T-helper 2 cell treated with Interferon-gamma antibody and Interleukin-4, amounts not matched to agents 100 ng/mL and 5 ng/mL, for 36 hours (primary cell): ENCODE data around the gene POLR2H. TPM values are rescaled to one million over a fixed set of nuclear protein-coding genes. Genes with fewer than 3 reads are reported as not detected.

Experiments used
- intact Hi-C: fragments of 100-400 bp; cut with micrococcal nuclease; formaldehyde crosslinking; loops from one replicate; pipeline ENCODE4 v1.15.1; 2023
- total RNA-seq: library from RNA; stranded (reverse); gene quantifications from 2 replicates; pipeline ENCODE4 v1.2.3, GENCODE V29; 2022

POLR2H gene
- total RNA-seq, 1 donor from 2014 or later: 89.8 TPM

- intact Hi-C loops: loop anchor here (10.0 kb wide), 1 partner anchor 348 kb away; the partner anchor contains the start of gene MAGEF1
These were observed 5.2 kb downstream of the POLR2H start for GRCh38 chr3:184366619-184367289.

- intact Hi-C loops: loop anchor here (10.0 kb wide), 1 partner anchor 347 kb away; the partner anchor contains the start of gene MAGEF1
These were observed 6.6 kb downstream of the POLR2H start for GRCh38 chr3:184368116-184368515.

DNA sequence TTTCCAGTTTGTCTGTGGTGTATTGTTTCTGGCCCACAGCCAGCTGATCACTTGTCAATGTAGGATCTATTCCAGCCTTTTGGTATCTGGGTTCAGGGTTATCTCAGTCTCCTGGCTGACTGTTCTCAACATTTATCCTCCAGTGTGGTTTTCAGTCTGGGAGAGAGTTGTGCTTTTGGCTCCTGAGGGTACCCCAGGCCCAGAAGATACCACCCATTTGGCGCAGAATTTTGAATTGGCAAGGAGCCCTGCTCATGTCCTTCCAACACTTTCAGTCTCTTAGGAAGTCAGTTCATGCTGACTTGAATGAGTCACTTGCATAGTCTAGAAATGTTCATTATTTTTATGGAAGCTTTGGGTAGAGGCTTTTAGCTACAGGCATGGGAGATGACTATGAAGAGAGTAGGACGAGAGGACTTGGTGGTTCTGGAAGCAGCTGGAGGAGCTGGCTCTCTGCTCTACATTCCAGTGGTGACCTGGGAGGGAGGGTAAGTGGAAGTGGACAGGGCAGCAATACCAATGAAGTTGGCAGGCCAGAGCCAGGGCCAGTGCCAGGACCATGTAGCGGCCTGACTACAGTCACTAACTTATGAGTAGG, 7.2 kb downstream of the POLR2H start:
- intact Hi-C loops: loop anchor here (10.0 kb wide), 1 partner anchor 346 kb away; the partner anchor contains the start of gene MAGEF1

- intact Hi-C loops: loop anchor here (1.0 to 5.0 kb wide), 2 partner anchors 46 to 173 kb away; no protein-coding TSS in a partner anchor
These were observed 10.1 kb downstream of the POLR2H start for GRCh38 chr3:184371570-184372018.

DNA sequence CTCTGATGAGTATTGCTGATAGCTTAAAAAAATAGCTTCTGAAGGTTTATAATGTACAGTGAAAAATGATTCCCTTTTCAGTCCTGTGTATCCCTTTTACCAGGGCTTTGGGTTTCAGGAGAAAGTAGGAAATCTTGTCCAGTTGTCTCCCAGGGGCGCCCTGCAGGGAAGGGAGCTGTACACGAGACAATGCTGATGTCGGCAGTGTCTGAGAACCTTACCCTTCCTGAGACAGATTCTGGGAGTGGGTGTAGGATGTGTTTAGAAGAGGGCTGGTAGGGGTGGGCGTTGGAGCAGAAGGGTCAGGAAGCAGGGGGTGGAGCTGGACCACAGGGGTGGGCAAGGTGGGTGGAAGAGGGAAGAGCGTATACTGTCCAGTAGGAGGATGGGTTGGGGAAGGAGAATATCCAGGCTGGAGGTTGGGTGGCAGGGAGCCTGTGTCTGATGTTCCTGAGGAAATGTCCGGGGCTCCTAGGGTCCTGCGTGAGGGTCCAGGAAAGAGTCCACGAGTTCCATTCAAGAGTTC, 10.8 kb downstream of the POLR2H start:
- intact Hi-C loops: loop anchor here (5.0 kb wide), 1 partner anchor 45 kb away; no protein-coding TSS in a partner anchor

GRCh38 chr3:184372911-184373310, 11.4 kb downstream of the POLR2H start:
- intact Hi-C loops: loop anchor here (5.0 kb wide), 1 partner anchor 44 kb away; no protein-coding TSS in a partner anchor

- intact Hi-C loops: loop anchor here (5.0 kb wide), 1 partner anchor 44 kb away; no protein-coding TSS in a partner anchor
These were observed 11.9 kb downstream of the POLR2H start for GRCh38 chr3:184373422-184373821.

- intact Hi-C loops: no loop called here
These were observed 14.4 kb downstream of the POLR2H start for GRCh38 chr3:184375747-184376461.

GRCh38 chr3:184377374-184377773, 15.9 kb downstream of the POLR2H start:
- intact Hi-C loops: no loop called here

DNA sequence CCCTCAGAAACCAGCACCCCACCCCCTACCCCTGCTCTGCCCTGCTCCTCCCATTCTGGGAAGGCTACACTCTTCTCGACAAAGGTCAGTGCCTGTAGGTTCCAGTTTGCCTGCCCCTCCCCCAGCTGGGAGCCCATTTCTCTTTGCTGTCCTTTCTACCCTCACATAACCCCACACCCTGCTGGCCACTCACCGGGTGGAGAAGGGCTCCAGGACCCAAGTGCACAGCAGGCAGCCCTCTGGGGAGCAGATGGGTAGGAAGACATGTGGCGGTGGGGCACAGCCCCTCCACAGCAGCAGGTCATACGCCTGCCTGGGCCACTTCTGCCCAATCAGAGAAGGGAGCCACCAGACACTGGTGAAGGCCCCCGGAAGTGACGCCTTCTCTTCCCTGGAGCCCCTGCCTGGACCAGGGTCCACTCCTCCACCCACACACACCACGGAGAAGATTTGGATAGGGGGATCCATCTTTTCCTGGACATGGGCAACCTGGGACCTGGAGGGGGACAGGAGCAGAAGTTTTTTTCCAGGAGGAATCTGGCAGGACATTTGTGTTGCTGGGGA, 16.5 kb downstream of the POLR2H start, which contains the start of gene THPO:
Gene THPO, minus strand, starts transcription at position 326 of the 564 bp plus-strand sequence. CDS start 1,948 bp downstream, outside the sequence.
- intact Hi-C loops: no loop called here

DNA sequence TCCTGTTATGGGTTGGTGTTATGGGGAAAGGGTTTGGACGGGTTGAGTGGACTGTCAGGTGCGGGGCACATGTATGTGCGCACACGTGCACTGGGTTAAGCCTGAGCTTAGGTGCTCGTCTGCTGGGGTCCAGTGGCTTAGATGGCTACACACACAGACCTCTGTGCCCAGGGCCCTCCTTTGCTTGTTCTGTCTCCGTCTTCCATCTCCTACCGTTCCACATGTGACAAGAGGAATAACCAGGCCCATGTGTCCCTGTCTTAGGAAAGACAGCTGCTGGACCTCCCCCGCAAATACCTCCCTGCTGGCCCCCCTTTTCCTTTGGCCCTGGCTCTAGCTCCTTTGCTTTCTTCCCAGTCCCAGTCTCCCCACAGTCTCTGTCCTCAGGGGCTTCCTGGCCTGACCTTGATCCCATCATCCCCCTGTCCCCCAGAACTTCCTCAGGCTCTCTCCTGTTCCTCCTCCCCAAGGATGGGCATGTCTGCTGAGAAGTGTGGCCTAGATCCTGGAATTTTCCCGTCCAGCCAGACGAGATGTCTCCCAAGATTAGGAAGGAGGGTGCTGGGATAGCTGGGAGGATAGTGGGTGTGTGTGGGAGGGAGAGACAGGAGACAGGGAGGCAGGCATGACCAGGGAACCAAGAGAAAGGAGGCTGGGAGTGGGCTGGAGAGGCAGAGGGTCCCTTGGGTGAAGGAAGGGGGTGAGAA, 17.3 kb downstream of the POLR2H start:
- intact Hi-C loops: no loop called here

GRCh38 chr3:184379358-184380184, 18.1 kb downstream of the POLR2H start, which contains the start of gene CHRD:
CHRD (plus strand) TSS chr3:184380054; CDS start chr3:184380319, 265 bp downstream.
- intact Hi-C loops: no loop called here

- intact Hi-C loops: no loop called here
These were observed 18.7 kb downstream of the POLR2H start for GRCh38 chr3:184380185-184380626.

- intact Hi-C loops: no loop called here
These were observed 19.2 kb downstream of the POLR2H start for GRCh38 chr3:184380627-184381260.

DNA sequence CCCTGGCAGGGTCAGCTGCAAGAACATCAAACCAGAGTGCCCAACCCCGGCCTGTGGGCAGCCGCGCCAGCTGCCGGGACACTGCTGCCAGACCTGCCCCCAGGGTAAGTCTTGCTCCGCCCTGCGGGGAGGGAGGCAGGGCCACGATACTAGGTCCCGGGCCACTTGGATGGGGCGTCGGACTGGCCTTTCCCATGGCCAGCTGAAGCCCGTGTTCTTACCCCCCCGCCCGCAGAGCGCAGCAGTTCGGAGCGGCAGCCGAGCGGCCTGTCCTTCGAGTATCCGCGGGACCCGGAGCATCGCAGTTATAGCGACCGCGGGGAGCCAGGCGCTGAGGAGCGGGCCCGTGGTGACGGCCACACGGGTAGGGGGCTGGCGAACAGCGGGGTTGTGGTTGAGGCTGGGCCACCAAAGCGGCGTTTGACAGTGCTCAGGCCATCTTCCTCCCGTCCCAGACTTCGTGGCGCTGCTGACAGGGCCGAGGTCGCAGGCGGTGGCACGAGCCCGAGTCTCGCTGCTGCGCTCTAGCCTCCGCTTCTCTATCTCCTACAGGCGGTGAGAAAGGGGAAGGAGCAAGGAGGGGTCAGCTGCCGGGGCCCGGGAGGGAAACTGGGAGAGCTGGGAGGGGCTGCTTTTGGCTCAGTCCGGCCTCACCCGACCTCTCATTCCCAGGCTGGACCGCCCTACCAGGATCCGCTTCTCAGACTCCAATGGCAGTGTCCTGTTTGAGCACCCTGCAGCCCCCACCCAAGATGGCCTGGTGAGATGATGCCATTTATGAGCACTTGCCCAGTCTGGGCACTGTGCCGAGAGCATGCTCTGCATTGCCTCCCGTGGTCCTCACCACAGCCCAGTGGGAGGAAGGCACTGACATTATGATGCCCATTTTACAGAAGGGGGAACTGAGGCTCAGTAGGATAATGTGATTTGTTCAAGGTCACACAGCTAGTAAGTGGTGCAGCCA, 20.0 kb downstream of the POLR2H start:
- intact Hi-C loops: no loop called here

- intact Hi-C loops: no loop called here
These were observed 21.0 kb downstream of the POLR2H start for GRCh38 chr3:184382326-184383032.
